SHP77 (cell line): ENCODE data around the gene PRDM12.

Experiments used
- DNase-seq, 2 experiments: peaks; one replicate each; lab custom pipeline; 2025; lab: John Stamatoyannopoulos, UW

The PRDM12 gene

DNA sequence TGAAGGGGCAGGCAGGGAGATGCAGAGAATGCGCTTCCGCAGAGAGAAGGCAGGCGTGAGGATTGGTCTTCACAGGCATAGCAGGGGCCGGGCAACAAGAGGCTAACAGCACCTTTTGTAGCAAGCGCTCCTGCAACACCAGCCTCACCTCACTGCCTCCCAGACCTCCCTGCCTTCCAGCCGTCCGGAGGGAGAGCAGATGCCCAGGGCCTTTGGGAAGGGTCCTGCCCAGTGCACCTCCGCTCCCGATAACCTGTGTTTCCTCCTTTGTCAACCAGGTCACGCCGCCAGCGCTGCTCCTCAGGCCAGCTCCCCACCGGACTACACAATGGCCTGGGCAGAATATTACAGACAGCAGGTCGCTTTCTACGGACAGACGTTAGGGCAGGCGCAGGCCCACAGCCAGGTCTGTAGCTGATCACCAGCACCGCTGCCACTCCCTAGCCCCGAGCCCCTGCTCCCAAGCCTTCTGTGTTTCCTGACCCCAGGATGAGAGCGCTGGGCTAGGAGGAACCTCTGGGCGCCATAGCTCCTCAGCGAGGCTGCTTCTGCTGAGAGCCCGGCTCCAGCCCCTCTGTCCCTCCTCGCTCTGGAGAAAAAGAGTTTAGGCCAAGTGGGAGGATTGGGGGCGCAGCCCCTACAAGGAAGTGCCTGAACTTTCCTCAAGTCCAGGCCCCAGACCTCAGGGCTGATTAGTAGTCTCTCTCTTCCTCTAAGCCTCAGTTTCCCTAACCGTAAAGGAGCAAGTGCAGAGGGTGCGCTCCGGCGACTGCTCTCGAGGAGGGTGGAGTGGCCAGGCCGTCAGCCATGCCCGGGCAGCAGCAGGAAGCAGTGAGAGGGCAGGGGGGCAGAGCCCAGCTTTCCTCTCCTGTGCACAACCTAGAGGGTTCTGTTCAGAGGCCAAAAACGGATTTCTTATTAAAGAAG is 28.4 kb upstream of the PRDM12 start:
- DNase-seq = no peak

DNA sequence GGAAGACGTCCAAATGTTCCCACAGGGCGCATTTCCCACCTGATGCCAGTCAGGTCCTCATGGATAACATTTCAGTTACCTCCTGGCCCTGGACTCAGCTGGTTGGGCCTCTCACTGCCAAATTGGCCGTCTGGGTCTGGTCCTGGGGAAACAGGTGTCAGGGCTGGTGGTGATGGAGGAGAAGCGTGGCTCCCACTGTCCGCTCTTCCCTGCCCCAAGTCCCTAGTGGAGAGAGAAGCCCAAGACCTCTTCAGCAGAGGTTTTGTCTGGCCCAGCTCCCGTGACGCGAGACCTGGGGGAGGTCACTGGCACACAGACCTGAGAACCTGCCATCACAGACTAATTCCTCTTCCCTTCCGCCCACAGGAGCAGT is 27.8 kb upstream of the PRDM12 start:
- no peak for DNase-seq

GRCh38 chr9:130638284-130639123 is 25.9 kb upstream of the PRDM12 start:
- no peak for DNase-seq

DNA sequence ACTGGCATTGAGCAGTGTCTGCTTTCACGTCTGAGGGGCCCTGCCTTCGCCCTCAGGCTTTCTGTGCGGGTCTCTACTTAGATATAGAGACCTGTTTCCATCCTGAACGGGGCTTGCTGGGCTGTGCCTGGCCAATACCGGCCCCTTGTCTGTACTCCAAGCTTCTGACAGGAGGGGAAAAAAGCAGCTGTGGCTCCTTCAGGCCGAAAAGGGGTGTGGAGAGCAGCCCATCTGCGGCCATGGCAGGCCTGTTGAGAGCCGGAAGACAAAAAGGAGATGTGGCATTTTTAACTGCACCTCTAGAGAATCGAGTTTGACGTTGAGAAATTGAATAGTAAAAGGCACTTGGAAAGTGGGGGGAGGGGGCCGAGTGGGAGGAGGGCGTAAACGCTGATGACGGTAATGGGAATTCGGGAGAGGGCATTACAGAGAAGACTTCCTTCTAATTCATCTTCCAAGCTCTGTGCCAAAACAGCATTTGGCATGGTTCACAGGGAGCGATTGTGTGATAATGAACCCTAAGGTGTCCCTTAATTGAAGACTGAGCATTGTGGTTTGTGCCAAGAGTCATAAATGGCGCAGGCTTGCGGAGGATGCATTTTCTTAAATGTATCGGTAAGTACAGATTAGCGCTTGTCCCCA is 25.1 kb upstream of the PRDM12 start:
- no peak for DNase-seq

DNA sequence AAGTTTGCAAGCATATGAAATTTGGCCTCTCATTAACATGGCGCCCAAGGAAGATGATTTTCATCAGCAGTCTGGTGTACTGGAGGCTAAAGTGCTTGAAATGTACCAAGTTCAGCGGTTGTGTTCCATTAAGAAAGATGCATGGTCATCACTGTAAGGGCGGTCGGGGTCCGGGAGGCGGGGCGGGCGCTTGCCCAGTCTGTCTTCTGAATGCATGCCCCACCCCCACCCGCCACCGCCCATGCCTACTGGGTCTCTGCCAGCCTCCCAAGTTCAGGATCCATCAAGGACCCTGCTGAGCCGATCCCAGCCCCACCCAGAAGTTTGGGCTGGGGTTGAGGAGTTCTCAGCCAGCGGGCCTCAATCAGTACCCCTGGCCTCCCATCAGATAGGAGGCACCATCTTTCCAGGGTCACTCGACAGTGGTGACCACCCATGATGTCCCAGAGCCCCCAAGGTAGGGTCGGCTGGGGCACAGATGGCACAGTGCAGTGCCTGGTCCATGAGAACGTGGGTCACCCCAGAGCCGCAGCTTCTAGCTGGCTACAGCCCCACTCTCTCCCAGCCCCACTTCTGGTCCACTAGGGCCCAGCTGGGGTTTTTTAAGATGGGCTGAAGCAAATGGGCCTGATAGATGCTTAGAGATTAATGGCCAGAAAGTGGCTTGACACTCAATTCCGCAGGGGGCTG is 24.4 kb upstream of the PRDM12 start:
- DNase-seq = no peak

- no peak for DNase-seq
Measured at GRCh38 chr9:130640681-130641080, 23.7 kb upstream of the PRDM12 start.

DNA sequence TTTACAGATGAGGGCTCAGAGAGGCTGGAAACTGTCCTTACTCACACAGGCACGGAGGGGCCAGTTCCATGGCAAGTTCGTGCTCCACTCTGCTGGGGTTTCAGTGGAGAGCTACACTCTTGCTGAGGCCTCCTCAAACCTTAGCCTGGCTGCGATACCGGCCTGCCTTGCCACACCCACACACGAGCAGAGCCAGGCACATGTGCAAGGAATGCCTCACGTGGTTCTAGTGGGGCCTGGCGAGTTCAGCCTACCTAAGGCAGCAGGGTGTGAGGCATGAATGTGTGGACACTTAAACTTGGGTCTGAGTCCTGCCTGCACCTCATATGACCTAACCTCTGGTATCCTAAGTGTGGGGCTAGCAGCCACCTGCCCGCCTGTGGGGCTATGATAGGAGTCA is 21.5 kb upstream of the PRDM12 start:
- no peak for DNase-seq

- no peak for DNase-seq
Measured at GRCh38 chr9:130651221-130651620, 13.2 kb upstream of the PRDM12 start.

- no peak for DNase-seq
Measured at GRCh38 chr9:130651752-130652151, 12.6 kb upstream of the PRDM12 start.

- DNase-seq = no peak
Measured at GRCh38 chr9:130654879-130655278, 9.5 kb upstream of the PRDM12 start.

DNA sequence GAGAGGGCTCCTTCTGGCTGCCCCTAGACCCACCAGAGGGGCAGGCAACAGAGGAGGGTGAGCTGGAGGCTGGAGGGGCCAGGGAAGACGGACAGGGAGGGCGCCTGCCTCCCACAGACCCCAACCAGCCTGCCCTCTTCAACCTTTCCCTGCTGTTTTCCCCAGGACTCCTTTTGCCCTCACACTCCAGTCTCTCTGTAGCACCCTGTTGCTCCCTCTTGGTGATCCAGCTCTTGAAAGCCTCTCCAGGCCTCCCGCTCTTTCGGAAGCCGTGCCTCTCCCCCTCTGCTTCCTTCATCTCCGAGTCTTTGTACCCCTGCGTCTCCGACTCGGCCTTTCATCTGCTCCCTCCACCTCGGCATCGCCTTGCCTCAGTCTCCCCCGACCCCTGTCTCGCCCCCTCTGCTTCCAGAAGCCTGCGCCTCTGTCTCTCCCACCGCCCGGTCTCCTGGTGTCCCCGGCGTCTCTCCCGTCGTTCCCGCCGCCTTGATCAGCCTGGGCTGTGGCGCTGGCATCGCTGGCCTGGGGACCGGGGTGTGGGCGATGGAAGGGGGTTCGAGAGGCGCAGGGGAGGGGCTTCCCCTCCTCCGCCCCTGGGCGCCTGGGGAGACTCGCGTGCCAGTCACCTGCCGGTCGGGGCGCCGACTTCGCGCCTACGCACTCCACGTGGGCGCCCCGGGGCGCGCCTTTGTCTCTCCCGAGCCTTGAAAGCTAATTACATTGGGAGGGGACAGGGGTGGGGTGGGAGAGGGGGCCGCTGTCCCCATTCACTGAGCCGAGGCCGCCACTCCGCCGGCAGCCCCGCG is 5.3 kb upstream of the PRDM12 start:
- no peak for DNase-seq

GRCh38 chr9:130659699-130660248 is 4.6 kb upstream of the PRDM12 start:
- no peak for DNase-seq

DNA sequence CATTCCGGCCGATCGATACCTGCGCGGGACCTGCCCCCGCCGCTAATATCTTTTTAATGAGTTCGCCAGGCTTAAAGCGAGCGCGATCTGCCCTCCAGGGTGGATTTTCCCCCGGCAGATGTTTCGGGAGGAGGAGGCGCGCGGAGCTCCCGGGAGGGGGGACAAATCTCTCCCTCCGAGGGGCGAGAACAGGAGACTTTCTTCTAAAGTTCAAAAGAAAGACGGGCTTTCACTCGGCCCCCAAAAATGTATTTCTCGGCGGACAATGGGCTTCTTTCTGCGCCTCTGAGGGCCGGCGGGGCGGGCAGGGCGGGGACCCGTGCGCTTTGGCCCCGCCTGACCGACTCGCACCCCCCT is 4.1 kb upstream of the PRDM12 start:
- no peak for DNase-seq

DNA sequence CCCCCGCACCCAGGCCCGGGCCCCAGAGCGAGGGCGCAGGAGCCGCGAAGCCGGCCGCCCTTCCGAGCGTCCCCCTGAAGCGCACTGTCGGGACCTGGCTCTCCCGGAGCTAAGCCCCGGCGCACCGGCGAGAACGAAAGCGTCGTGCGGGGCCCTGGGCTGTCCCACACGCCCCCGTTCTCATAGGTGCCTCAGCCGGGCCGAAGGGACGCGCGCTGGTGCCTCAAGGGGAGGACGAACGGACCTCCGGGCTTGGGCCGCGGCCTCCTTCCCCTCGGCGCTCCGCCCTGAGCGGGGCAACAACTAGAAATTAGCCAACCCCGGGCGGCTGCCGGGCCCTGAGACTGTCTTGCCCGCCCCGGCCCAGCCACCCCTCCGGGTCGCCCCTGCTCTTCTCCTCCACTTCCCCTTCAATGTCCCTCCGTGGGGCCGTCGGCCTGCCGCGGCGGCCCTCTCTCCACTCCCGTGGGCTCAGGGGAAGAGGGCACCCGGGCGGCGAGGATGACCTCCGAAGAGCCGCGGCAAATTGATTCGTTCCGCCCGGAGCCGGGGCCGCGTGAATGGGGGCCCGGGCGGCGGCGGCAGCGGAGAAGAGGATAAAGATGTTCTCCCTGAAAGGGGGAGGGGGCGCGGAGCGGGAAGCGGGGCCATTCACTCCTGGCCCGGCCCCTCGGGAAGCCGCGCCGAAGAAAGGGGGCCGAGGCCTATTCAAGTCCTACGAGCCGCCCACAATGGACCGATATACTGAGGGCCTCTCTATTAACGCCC is 3.5 kb upstream of the PRDM12 start:
- no peak for DNase-seq

- DNase-seq = no peak
Measured at GRCh38 chr9:130661451-130662098, 2.8 kb upstream of the PRDM12 start.

- no peak for DNase-seq
Measured at GRCh38 chr9:130662099-130662969, 2.1 kb upstream of the PRDM12 start.

DNA sequence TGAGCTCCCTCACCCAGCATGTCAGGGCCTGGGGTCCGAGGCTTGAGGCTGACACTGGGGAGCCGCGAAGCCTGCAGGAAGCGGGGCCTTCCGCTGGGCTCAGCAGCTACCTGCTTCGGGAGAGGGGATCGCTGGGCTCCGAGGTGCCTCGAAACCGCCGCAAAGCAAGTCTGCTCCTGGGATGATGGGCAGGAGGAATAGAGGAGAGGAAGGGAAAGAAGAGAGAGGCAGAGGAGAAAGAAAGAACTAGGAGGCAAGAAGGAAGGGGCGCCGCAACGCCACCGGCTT is 1.5 kb upstream of the PRDM12 start:
- no peak for DNase-seq

DNA sequence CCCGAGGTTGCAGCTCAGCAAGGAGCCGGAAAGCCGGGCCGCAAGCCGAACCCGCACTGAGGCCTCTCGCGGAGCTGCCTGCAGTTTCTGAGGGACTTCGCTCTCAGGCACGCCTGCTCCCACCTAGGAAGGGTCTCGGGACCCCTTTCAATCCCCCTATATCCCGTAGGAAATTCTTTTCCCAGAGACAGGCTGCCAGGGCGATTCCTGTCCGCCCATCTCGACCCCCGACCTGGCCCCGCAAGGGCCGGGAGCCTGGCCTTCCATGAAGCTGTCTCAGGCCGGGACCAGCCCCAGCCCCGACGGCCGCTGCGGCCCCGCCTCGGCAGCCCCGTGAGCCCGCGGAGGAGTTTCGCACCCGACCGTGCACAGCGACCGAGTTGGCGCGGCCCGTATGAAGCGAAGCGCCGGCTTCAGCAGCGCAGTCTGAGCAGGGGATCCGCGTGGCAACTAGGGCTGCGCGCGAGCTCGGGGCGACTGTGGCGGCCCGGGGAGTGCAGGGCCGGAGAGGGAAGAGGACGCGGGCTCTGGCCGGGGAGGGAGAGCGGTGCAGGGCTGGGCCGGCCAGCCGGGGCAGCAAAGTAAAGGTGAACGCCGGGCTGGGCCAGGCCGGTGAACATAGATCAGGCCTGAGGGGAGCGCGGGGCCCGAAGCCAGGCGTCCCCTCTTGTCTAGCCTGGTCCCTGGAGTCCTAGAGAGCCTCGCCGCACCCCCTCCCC is 977 bp upstream of the PRDM12 start:
- no peak for DNase-seq

DNA sequence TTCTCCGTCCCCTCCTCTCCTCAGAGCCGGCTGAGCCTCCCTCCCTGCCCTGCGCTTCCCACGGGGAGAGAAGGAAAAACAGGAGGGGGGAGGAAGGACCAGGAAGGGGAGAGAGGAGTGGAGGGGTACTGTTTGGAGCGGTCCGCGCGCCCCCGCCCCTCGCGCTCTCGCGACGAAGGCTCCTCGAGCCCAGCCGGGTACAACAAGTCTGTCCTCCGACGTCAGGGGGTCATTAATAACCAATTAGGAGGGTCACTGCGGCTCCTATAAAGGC is 480 bp upstream of the PRDM12 start:
- DNase-seq = no peak
